ENCODE data around the gene VENTX. TPM values are rescaled to one million over a fixed set of nuclear protein-coding genes. Genes with fewer than 3 reads are reported as not detected.
"Not testable (repeated sequence)": the region's sequence is repeated elsewhere in the genome, so short reads cannot be mapped to it uniquely, and the experiment has no call there.

The VENTX gene
- total and polyA plus RNA-seq, 3 experiments from 2014 or later: not detected

- H3K36me3 Mint-ChIP-seq; CTCF ChIA-PET; H3K9me3 ChIP-seq (ENCODE audit: low read length); H3K36me3 ChIP-seq (ENCODE audit: insufficient read depth, low read length); H3K4me1 ChIP-seq (ENCODE audit: insufficient read depth, low read length); H3K27me3 ChIP-seq (ENCODE audit: insufficient read depth, low read length, poor library complexity, severe bottlenecking); H3K9me3 Mint-ChIP-seq; DNase-seq; H3K4me3 ChIP-seq (ENCODE audit: low read length); POLR2A ChIA-PET; H3K27ac ChIP-seq (ENCODE audit: low read depth, low read length): not testable (repeated sequence)
- H3K4me1 Mint-ChIP-seq: peaks cover 0 to 21% (median 7%) of the 10 kb centered on the region in 3 donors
- peak overlapping the region in 6 of 7 donors; percentile 33 to 81 (median 63) for H3K4me3 Mint-ChIP-seq
- peaks cover 23 to 49% of the 10 kb centered on the region in 2 donors for H3K27me3 Mint-ChIP-seq
- H3K27ac Mint-ChIP-seq: peak overlapping the region in 1 of 8 donors; percentile 24
Measured at GRCh38 chr10:133234796-133235195, 2.9 kb upstream of the VENTX start.

GRCh38 chr10:133235265-133235855 is 2.3 kb upstream of the VENTX start:
- ChIA-PET CTCF (no interaction called here), POLR2A (no interaction called here)
- H3K9me3 Mint-ChIP-seq: no peaks in the 10 kb centered on the region
- H3K4me3 ChIP-seq (ENCODE audit: low read length): no peak overlapping the region
- peaks cover 0 to 21% (median 7%) of the 10 kb centered on the region in 3 donors for H3K4me1 Mint-ChIP-seq
- peak overlapping the region in 1 of 8 donors; percentile 24 for H3K27ac Mint-ChIP-seq
- H3K4me3 Mint-ChIP-seq: peak overlapping the region; percentile 56 to 88 (median 73)
- no peaks in the 10 kb centered on the region for H3K36me3 ChIP-seq (ENCODE audit: insufficient read depth, low read length)
- H3K9me3 ChIP-seq (ENCODE audit: low read length): no peaks in the 10 kb centered on the region
- no peak overlapping the region for H3K27ac ChIP-seq (ENCODE audit: low read depth, low read length)
- H3K36me3 Mint-ChIP-seq: no peaks in the 10 kb centered on the region
- H3K4me1 ChIP-seq (ENCODE audit: insufficient read depth, low read length): no peaks in the 10 kb centered on the region
- peaks cover 4% of the 10 kb centered on the region for H3K27me3 ChIP-seq (ENCODE audit: insufficient read depth, low read length, poor library complexity, severe bottlenecking)
- H3K27me3 Mint-ChIP-seq: peaks cover 26 to 51% of the 10 kb centered on the region in 2 donors
- DNase-seq: no peak

- ChIA-PET POLR2A (no interaction called here), CTCF (no interaction called here)
- no peaks in the 10 kb centered on the region for H3K9me3 Mint-ChIP-seq
- H3K27ac Mint-ChIP-seq: peak overlapping the region in 1 of 8 donors; percentile 33
- no peaks in the 10 kb centered on the region for H3K36me3 Mint-ChIP-seq
- Histone ChIP-seq H3K4me3 (ENCODE audit: low read length) (no peak overlapping the region), H3K27ac (ENCODE audit: low read depth, low read length) (no peak overlapping the region), H3K36me3 (ENCODE audit: insufficient read depth, low read length) (no peaks in the 10 kb centered on the region), H3K4me1 (ENCODE audit: insufficient read depth, low read length) (peaks cover 2% of the 10 kb centered on the region), H3K9me3 (ENCODE audit: low read length) (no peaks in the 10 kb centered on the region), H3K27me3 (ENCODE audit: insufficient read depth, low read length, poor library complexity, severe bottlenecking) (peaks cover 4% of the 10 kb centered on the region)
- peaks cover 31 to 55% of the 10 kb centered on the region in 2 donors for H3K27me3 Mint-ChIP-seq
- H3K4me1 Mint-ChIP-seq: peaks cover 4 to 25% (median 10%) of the 10 kb centered on the region in 3 donors
- peak overlapping the region; percentile 56 to 88 (median 71) for H3K4me3 Mint-ChIP-seq
- no peak for DNase-seq
Measured at GRCh38 chr10:133235932-133236331, 1.7 kb upstream of the VENTX start.

DNA sequence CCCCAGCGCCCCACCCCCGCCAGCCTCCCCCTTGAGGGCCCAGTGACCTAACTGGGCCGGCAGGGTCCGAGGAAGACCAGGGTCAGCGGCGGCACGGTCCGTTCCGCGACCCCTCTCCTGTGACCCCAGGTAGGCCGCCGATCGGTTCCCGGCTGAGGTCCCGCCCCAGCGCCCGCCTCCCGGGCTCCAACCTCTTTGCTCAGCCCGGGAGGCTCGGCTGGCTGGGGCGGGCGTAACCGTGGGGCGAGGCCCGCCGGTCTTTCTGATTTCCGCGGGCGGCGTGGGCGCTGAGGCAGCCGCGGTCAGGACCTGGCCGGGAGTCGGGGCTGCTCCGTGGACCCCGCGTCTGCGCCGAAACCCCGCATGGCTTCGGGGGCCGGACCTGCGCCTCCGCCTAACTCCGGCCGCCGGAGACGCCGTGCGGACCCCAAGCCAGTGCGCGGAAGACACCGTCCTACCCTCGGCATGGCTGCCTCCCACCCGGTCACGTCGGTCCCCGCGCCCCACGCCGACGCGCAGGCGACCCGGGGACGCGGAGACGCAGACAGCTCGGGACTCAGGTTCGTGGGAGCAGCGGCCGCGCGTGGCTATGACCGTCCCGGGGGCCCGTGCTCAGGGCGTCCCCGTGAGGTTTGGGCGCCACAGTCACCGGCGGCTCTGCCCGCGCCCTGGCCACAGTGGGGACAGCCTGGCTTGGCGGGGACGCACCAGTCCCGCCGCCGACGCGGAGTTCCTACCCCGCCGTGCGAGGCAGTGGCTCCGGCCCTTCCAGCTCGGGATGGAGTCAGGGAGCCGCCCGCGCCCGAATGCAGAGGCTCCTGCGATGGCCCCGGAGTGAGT is 1.0 kb upstream of the VENTX start:
- Histone ChIP-seq H3K27ac (ENCODE audit: low read depth, low read length) (no peak overlapping the region), H3K36me3 (ENCODE audit: insufficient read depth, low read length) (no peaks in the 10 kb centered on the region), H3K4me3 (ENCODE audit: low read length) (no peak overlapping the region), H3K9me3 (ENCODE audit: low read length) (no peaks in the 10 kb centered on the region), H3K4me1 (ENCODE audit: insufficient read depth, low read length) (peaks cover 9% of the 10 kb centered on the region), H3K27me3 (ENCODE audit: insufficient read depth, low read length, poor library complexity, severe bottlenecking) (peaks cover 10% of the 10 kb centered on the region)
- Mint-ChIP-seq H3K27me3 (peaks cover 33 to 57% of the 10 kb centered on the region in 2 donors), H3K9me3 (no peaks in the 10 kb centered on the region), H3K36me3 (no peaks in the 10 kb centered on the region), H3K4me3 (peak overlapping the region in 1 of 7 donors; percentile 70), H3K27ac (no peak overlapping the region), H3K4me1 (peaks cover 11 to 26% (median 17%) of the 10 kb centered on the region in 3 donors)
- POLR2A ChIA-PET: no interaction called here
- no peak for DNase-seq
- CTCF ChIA-PET: no interaction called here

- Mint-ChIP-seq H3K4me1 (peaks cover 14 to 31% (median 20%) of the 10 kb centered on the region in 3 donors), H3K9me3 (no peaks in the 10 kb centered on the region), H3K27me3 (peaks cover 27 to 55% of the 10 kb centered on the region in 2 donors), H3K27ac (no peak overlapping the region), H3K36me3 (no peaks in the 10 kb centered on the region), H3K4me3 (peak overlapping the region in 2 of 7 donors; percentile 12 to 26)
- no peaks in the 10 kb centered on the region for H3K36me3 ChIP-seq (ENCODE audit: insufficient read depth, low read length)
- no peak for DNase-seq
- ChIA-PET CTCF (no interaction called here), POLR2A (no interaction called here)
- no peak overlapping the region for H3K27ac ChIP-seq (ENCODE audit: low read depth, low read length)
- peaks cover 15% of the 10 kb centered on the region for H3K4me1 ChIP-seq (ENCODE audit: insufficient read depth, low read length)
- H3K4me3 ChIP-seq (ENCODE audit: low read length): no peak overlapping the region
- H3K9me3 ChIP-seq (ENCODE audit: low read length): no peaks in the 10 kb centered on the region
- H3K27me3 ChIP-seq (ENCODE audit: insufficient read depth, low read length, poor library complexity, severe bottlenecking): peaks cover 11% of the 10 kb centered on the region
Measured at GRCh38 chr10:133237241-133237587, 441 bp upstream of the VENTX start.

DNA sequence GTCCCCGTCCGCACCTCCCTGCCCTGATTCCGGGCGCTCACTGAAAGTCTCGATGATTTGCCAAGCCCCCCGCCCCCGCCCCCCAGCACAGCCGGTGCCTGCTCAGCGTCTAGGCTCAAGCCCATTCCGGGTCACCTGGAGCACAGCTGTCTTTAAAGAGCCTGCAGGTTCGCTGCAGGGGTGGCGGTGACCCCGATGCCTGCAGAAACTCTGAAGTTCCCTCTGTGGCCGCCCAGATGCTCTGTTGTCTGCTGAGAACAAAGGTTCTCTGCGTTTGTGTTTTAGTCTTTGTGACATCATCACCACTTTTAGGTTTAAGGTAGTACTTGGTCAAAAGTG is 780 bp downstream of the VENTX start:
- no peak for DNase-seq
- no peaks in the 10 kb centered on the region for H3K36me3 ChIP-seq (ENCODE audit: insufficient read depth, low read length)
- peaks cover 16% of the 10 kb centered on the region for H3K27me3 ChIP-seq (ENCODE audit: insufficient read depth, low read length, poor library complexity, severe bottlenecking)
- H3K4me1 ChIP-seq (ENCODE audit: insufficient read depth, low read length): peaks cover 15% of the 10 kb centered on the region
- H3K9me3 Mint-ChIP-seq: no peaks in the 10 kb centered on the region
- H3K4me1 Mint-ChIP-seq: peaks cover 14 to 38% (median 26%) of the 10 kb centered on the region in 3 donors
- no peak overlapping the region for H3K27ac Mint-ChIP-seq
- no peak overlapping the region for H3K27ac ChIP-seq (ENCODE audit: low read depth, low read length)
- H3K27me3 Mint-ChIP-seq: peaks cover 26 to 59% of the 10 kb centered on the region in 2 donors
- POLR2A ChIA-PET: no interaction called here
- H3K4me3 ChIP-seq (ENCODE audit: low read length): no peak overlapping the region
- CTCF ChIA-PET: no interaction called here
- H3K9me3 ChIP-seq (ENCODE audit: low read length): no peaks in the 10 kb centered on the region
- H3K36me3 Mint-ChIP-seq: no peaks in the 10 kb centered on the region
- H3K4me3 Mint-ChIP-seq: peak overlapping the region in 4 of 7 donors; percentile 13 to 73 (median 46)

DNA sequence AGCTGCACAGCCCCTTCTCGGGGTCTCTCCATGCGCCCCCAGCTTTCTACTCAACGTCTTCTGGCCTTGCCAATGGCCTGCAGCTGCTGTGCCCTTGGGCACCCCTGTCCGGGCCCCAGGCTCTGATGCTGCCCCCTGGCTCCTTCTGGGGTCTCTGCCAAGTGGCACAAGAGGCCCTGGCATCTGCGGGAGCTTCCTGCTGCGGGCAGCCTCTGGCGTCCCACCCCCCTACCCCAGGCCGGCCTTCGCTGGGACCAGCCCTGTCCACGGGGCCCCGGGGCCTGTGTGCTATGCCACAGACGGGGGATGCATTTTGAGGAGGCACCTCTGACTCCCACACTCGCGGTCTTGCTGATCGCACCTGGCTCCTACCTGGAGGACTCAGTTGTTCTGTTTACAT is 2.3 kb downstream of the VENTX start:
- Mint-ChIP-seq H3K9me3 (no peaks in the 10 kb centered on the region), H3K27ac (no peak overlapping the region), H3K27me3 (peaks cover 20 to 48% of the 10 kb centered on the region in 2 donors), H3K4me3 (no peak overlapping the region), H3K36me3 (no peaks in the 10 kb centered on the region), H3K4me1 (peaks cover 14 to 35% (median 23%) of the 10 kb centered on the region in 3 donors)
- ChIA-PET CTCF (no interaction called here), POLR2A (no interaction called here)
- DNase-seq: no peak
- Histone ChIP-seq H3K27ac (ENCODE audit: low read depth, low read length) (no peak overlapping the region), H3K4me1 (ENCODE audit: insufficient read depth, low read length) (peaks cover 15% of the 10 kb centered on the region), H3K36me3 (ENCODE audit: insufficient read depth, low read length) (no peaks in the 10 kb centered on the region), H3K4me3 (ENCODE audit: low read length) (no peak overlapping the region), H3K9me3 (ENCODE audit: low read length) (no peaks in the 10 kb centered on the region), H3K27me3 (ENCODE audit: insufficient read depth, low read length, poor library complexity, severe bottlenecking) (peaks cover 16% of the 10 kb centered on the region)

- Mint-ChIP-seq H3K27ac (peak overlapping the region in 3 of 8 donors; percentile 39 to 63 (median 53)), H3K27me3 (peaks cover 20 to 45% of the 10 kb centered on the region in 2 donors), H3K4me3 (peak overlapping the region; percentile 71 to 93 (median 84)), H3K9me3 (no peaks in the 10 kb centered on the region), H3K4me1 (peaks cover 14 to 29% (median 20%) of the 10 kb centered on the region in 3 donors), H3K36me3 (no peaks in the 10 kb centered on the region)
- Histone ChIP-seq H3K36me3 (ENCODE audit: insufficient read depth, low read length) (no peaks in the 10 kb centered on the region), H3K27me3 (ENCODE audit: insufficient read depth, low read length, poor library complexity, severe bottlenecking) (peaks cover 12% of the 10 kb centered on the region), H3K4me1 (ENCODE audit: insufficient read depth, low read length) (peaks cover 15% of the 10 kb centered on the region), H3K9me3 (ENCODE audit: low read length) (no peaks in the 10 kb centered on the region), H3K27ac (ENCODE audit: low read depth, low read length) (no peak overlapping the region), H3K4me3 (ENCODE audit: low read length) (peak overlapping the region; percentile 53)
- no peak for DNase-seq
- CTCF ChIA-PET: interaction anchor here (0.9 to 1.1 kb wide), 2 partner anchors 17 to 18 kb away, joined by 3 read pairs; no protein-coding TSS in a partner anchor
- POLR2A ChIA-PET: interaction anchor here (0.6 kb wide), 1 partner anchor 36 kb away, joined by 3 read pairs; no protein-coding TSS in a partner anchor
Measured at GRCh38 chr10:133241501-133242205, 4.0 kb downstream of the VENTX start.

Measured in CD8-positive, alpha-beta memory T cell (primary cell).